ENCODE results near the gene FAM83C. TPM values are rescaled to one million over a fixed set of nuclear protein-coding genes. Genes with fewer than 3 reads are reported as not detected.
A peak's percentile ranks its signal among the peaks of the same experiment; 100 is the strongest.

Gene FAM83C
- total RNA-seq, 4 donors from 2014 or later = not detected

DNA sequence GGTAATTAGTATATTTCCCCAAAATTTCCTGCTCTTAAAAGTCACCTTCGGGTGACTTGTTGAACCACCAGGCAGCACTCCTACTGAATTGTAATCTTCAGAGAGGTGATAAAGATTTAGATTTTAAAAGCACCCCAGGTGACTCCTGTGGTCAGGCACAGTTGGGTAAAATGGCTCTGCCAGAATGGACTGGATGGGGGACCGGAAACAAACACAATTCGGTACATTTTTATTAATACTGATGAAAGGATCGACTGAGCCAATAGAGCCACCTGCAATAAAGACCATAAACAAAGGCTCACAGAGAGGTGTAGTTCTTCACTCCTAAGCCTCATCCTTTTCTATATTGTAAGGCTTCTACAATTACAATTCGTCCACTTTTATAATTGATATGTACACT, 19.6 kb upstream of the FAM83C start:
- TF ChIP-seq CTCF (IDR thresholded peaks at IDR 0.05) (no peak), POLR2A (IDR thresholded peaks at IDR 0.05) (no peak)
- no peaks in the 10 kb centered on the region for H3K9me3 ChIP-seq
- H3K4me1 ChIP-seq = peaks cover 0 to 3% of the 10 kb centered on the region in 2 donors
- H3K4me3 ChIP-seq = no peak overlapping the region
- no peak overlapping the region for H3K27ac ChIP-seq
- H3K36me3 ChIP-seq = no peaks in the 10 kb centered on the region
- H3K27me3 ChIP-seq = no peaks in the 10 kb centered on the region
- DNase-seq = no peak
- intact Hi-C loops (cut with DNase I; ENCODE audit: low total_unique reads) = no loop called here

DNA sequence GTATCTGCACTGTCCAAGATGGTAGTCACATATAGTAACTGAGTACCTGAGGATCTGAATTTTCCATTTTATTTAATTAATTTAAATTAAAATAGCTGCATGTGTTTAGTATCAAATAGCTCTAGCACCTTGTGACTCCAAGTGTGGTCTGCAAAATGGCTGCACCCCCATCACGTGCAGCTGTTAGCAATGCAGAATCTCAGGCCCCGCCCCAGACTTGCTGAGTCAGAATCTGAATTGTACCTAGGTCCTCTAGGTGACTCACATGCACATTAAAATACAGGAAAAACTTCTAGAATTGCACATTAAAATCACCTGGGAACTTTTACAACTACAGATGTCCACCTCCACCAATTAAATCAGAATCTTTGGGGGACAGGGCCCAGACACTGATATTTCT, 19.2 kb upstream of the FAM83C start:
- no peak for DNase-seq
- H3K4me3 ChIP-seq = no peak overlapping the region
- no peaks in the 10 kb centered on the region for H3K36me3 ChIP-seq
- intact Hi-C loops (cut with DNase I; ENCODE audit: low total_unique reads) = no loop called here
- H3K9me3 ChIP-seq = no peaks in the 10 kb centered on the region
- H3K27ac ChIP-seq = no peak overlapping the region
- no peak for TF ChIP-seq CTCF (IDR thresholded peaks at IDR 0.05)
- no peak for TF ChIP-seq POLR2A (IDR thresholded peaks at IDR 0.05)
- no peaks in the 10 kb centered on the region for H3K27me3 ChIP-seq
- H3K4me1 ChIP-seq = peaks cover 0 to 3% of the 10 kb centered on the region in 2 donors

DNA sequence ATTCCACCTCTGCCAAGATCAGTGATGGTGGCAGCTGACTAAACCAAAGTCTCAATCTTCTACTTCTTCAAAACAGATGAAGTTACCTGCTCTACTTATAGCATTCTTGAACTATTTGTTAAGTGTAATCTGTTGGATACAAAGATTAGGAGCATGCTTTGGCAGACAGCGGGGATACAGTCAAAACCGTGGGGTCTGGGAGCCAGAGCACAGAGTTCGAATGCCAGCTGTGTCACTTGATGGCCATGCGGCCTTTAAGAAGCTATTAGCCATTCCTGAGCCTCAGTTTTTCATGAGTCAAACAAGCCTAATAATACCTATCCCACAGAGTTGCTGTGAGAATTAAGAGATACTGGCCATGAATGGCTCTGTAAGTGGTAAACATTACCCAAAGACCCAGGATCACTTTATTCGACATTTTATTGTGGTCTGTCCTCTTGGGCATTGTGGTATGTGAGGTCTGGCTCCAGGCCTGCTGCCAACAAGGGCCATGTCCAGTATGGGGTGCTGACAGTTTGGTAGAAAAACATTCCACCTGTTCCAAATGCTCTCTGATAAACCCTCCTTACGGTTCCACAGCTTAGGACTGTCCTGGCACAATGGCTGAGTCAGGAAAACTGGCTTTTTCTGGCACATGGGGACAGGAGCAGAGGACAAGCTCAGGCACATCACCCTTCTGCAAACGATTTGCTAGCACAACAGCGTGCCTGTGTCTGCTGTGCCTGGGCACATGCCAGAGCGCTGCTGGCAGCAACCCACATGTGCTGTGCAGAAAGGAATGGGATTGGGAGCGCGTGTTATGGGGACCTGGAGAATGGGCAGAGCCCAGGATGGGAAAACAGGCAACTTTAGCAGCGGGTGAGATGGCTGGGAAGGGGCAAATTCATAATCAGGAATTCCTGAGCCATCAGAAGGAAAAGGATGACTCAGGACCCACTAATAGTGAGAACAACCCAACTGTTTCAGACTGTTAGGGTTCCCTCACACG, 15.7 kb upstream of the FAM83C start:
- Histone ChIP-seq H3K27me3 (no peaks in the 10 kb centered on the region), H3K9me3 (no peaks in the 10 kb centered on the region), H3K4me3 (no peak overlapping the region), H3K27ac (peak overlapping the region in 1 of 2 donors; percentile 15), H3K36me3 (no peaks in the 10 kb centered on the region), H3K4me1 (peaks cover 0 to 3% of the 10 kb centered on the region in 2 donors)
- no peak for DNase-seq
- no peak for TF ChIP-seq POLR2A (IDR thresholded peaks at IDR 0.05)
- TF ChIP-seq CTCF (IDR thresholded peaks at IDR 0.05) = no peak
- intact Hi-C loops (cut with DNase I; ENCODE audit: low total_unique reads) = no loop called here

DNA sequence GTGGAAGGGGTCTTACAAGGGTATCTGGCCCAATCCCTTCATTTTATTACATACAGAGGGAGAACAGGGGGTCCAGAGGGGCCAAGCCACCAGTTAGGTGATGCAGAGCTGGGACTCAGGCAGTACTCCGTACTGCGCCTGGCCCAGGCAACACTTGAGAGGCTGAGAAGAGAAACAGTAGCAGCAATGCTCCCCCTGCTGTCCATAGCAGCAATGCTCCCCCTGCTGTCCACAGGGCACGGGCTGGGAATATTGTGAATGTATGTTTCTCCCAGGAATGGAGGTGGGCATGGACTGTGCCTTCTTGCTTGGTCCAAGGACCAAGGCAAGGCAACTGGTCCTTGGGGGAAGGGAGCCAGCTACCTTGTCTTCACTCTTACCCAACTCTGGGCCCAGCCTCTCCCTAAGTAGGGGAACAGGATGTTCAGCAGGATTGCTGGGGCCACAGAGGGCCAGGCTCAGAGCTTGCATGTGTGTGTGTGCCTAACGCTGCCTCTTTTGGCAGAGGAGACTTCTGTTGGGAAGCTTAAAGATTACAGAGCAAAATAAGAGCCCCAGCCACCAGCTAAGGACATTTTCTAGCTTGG, 14.8 kb upstream of the FAM83C start:
- no peaks in the 10 kb centered on the region for H3K36me3 ChIP-seq
- DNase-seq = no peak
- peaks cover 0 to 3% of the 10 kb centered on the region in 2 donors for H3K4me1 ChIP-seq
- H3K27me3 ChIP-seq = no peaks in the 10 kb centered on the region
- H3K4me3 ChIP-seq = no peak overlapping the region
- no peaks in the 10 kb centered on the region for H3K9me3 ChIP-seq
- intact Hi-C loops (cut with DNase I; ENCODE audit: low total_unique reads) = no loop called here
- no peak overlapping the region for H3K27ac ChIP-seq
- peak; percentile 34 to 55 (median 52) for TF ChIP-seq CTCF (IDR thresholded peaks at IDR 0.05)
- no peak for TF ChIP-seq POLR2A (IDR thresholded peaks at IDR 0.05)

All from uterus (tissue), 4 donors.